Measurements from ENCODE around the gene GCLM. TPM values are rescaled to one million over a fixed set of nuclear protein-coding genes. Genes with fewer than 3 reads are reported as not detected.

Gene GCLM
- total and polyA plus RNA-seq, 9 of the 15 experiments (the other 6 are each of a cell fraction or from before 2014, with no cell fraction given), result 9.3 to 71.6 (median 24.5) TPM

DNA sequence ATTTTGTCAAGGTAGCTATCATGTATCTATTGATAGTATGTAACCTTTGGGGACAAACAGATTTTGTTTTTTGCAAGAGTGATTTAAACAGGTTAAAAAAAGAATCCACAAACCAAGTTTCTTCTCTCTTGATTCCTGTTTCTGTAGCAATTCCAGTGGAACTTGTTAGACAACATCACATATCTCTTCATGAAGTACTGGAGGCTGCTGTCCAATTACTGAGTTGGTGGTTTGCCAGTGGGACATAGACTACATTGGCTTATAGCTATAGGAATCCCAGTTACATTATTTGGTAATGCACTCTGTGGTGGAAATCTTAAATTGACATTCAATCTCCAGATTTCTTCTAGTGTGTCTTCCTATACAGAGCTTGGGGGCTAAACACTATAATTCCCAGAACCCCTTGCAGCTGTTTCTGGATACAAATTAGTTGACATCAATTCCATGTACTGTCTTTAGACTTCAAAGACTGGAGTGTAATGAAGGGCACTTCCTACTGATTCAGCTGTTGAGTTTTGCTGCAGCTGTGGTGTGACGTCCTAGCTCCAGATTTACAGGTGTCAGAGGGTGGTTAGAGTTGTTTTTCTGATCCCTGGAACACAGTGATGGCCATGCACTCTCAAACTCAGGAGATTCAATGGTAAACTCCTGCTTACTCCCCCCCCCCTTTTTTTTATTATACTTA lies 29.4 kb upstream of the GCLM start (continued):
- TF ChIP-seq, protein P1, sequence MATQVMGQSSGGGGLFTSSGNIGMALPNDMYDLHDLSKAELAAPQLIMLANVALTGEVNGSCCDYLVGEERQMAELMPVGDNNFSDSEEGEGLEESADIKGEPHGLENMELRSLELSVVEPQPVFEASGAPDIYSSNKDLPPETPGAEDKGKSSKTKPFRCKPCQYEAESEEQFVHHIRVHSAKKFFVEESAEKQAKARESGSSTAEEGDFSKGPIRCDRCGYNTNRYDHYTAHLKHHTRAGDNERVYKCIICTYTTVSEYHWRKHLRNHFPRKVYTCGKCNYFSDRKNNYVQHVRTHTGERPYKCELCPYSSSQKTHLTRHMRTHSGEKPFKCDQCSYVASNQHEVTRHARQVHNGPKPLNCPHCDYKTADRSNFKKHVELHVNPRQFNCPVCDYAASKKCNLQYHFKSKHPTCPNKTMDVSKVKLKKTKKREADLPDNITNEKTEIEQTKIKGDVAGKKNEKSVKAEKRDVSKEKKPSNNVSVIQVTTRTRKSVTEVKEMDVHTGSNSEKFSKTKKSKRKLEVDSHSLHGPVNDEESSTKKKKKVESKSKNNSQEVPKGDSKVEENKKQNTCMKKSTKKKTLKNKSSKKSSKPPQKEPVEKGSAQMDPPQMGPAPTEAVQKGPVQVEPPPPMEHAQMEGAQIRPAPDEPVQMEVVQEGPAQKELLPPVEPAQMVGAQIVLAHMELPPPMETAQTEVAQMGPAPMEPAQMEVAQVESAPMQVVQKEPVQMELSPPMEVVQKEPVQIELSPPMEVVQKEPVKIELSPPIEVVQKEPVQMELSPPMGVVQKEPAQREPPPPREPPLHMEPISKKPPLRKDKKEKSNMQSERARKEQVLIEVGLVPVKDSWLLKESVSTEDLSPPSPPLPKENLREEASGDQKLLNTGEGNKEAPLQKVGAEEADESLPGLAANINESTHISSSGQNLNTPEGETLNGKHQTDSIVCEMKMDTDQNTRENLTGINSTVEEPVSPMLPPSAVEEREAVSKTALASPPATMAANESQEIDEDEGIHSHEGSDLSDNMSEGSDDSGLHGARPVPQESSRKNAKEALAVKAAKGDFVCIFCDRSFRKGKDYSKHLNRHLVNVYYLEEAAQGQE (IDR thresholded peaks at IDR 0.05; ENCODE audit: borderline replicate concordance), result no peak
- TF ChIP-seq, protein P1 (CRISPR knock-in tag; IDR thresholded peaks at IDR 0.05; ENCODE audit: low read depth), result no peak
- TF ChIP-seq KHSRP (IDR thresholded peaks at IDR 0.05) (no peak), ZNF77 (CRISPR knock-in tag; IDR thresholded peaks at IDR 0.05) (no peak), ASH1L (IDR thresholded peaks at IDR 0.05; ENCODE audit: borderline replicate concordance, low read depth, partially characterized antibody) (no peak), FOXK1 (CRISPR knock-in tag; IDR thresholded peaks at IDR 0.05; ENCODE audit: borderline replicate concordance) (no peak), ZNF24 (IDR thresholded peaks at IDR 0.05) (no peak)
- TF ChIP-seq, protein P2, sequence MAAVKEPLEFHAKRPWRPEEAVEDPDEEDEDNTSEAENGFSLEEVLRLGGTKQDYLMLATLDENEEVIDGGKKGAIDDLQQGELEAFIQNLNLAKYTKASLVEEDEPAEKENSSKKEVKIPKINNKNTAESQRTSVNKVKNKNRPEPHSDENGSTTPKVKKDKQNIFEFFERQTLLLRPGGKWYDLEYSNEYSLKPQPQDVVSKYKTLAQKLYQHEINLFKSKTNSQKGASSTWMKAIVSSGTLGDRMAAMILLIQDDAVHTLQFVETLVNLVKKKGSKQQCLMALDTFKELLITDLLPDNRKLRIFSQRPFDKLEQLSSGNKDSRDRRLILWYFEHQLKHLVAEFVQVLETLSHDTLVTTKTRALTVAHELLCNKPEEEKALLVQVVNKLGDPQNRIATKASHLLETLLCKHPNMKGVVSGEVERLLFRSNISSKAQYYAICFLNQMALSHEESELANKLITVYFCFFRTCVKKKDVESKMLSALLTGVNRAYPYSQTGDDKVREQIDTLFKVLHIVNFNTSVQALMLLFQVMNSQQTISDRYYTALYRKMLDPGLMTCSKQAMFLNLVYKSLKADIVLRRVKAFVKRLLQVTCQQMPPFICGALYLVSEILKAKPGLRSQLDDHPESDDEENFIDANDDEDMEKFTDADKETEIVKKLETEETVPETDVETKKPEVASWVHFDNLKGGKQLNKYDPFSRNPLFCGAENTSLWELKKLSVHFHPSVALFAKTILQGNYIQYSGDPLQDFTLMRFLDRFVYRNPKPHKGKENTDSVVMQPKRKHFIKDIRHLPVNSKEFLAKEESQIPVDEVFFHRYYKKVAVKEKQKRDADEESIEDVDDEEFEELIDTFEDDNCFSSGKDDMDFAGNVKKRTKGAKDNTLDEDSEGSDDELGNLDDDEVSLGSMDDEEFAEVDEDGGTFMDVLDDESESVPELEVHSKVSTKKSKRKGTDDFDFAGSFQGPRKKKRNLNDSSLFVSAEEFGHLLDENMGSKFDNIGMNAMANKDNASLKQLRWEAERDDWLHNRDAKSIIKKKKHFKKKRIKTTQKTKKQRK (IDR thresholded peaks at IDR 0.05; ENCODE audit: borderline replicate concordance, low read depth, low read length), result no peak

Data from K562 (cell line).